Activated naive CD8-positive, alpha-beta T cell treated with anti-CD3 and anti-CD28 coated beads, Interleukin-2, amount 50 U/mL, for 24 hours (primary cell): ENCODE measurements around the gene FASTKD2.
A peak's percentile ranks its signal among the peaks of the same experiment; 100 is the strongest.

Source experiments
- ATAC-seq: fragments of 150-1000 bp; cut with Tn5 transposase; one replicate; pipeline ENCODE4 v1.10.0; 2021
- DNase-seq: peaks from one replicate; pipeline ENCODE4 v3.0.0; 2021
- H3K27ac Mint-ChIP-seq: one replicate; pipeline ENCODE4 v1.8.0; 2021; ENCODE audit warnings: mild to moderate bottlenecking, mixed read lengths
- H3K27me3 Mint-ChIP-seq: one replicate; pipeline ENCODE4 v1.8.0; 2021; ENCODE audit warnings: mixed read lengths
- H3K36me3 Mint-ChIP-seq: one replicate; pipeline ENCODE4 v1.8.0; 2021; ENCODE audit warnings: low read depth, mixed read lengths
- H3K4me1 Mint-ChIP-seq: one replicate; pipeline ENCODE4 v1.8.0; 2021; ENCODE audit warnings: mixed read lengths
- H3K4me3 Mint-ChIP-seq: one replicate; pipeline ENCODE4 v1.8.0; 2021; ENCODE audit warnings: mild to moderate bottlenecking, moderate library complexity, mixed read lengths
- H3K9me3 Mint-ChIP-seq: one replicate; pipeline ENCODE4 v1.8.0; 2021; ENCODE audit warnings: mixed read lengths

Gene FASTKD2

GRCh38 chr2:206766057-206766930 lies 888 bp downstream of the FASTKD2 start:
- H3K27me3 Mint-ChIP-seq = peaks cover 9% of the 10 kb centered on the region
- peak overlapping the region; percentile 95 for H3K4me3 Mint-ChIP-seq
- H3K9me3 Mint-ChIP-seq = no peaks in the 10 kb centered on the region
- H3K27ac Mint-ChIP-seq = peak overlapping the region; percentile 98
- peaks cover 39% of the 10 kb centered on the region for H3K4me1 Mint-ChIP-seq
- no peak for DNase-seq
- no peak for ATAC-seq
- peaks cover 34% of the 10 kb centered on the region for H3K36me3 Mint-ChIP-seq

- Mint-ChIP-seq H3K4me3 (no peak overlapping the region), H3K4me1 (peaks cover 35% of the 10 kb centered on the region), H3K9me3 (peaks cover 12% of the 10 kb centered on the region), H3K36me3 (peaks cover 86% of the 10 kb centered on the region), H3K27ac (no peak overlapping the region), H3K27me3 (no peaks in the 10 kb centered on the region)
- DNase-seq = no peak
- no peak for ATAC-seq
Observed at GRCh38 chr2:206774871-206775270, 9.5 kb downstream of the FASTKD2 start.

GRCh38 chr2:206776432-206776831 lies 11.0 kb downstream of the FASTKD2 start:
- Mint-ChIP-seq H3K9me3 (peaks cover 13% of the 10 kb centered on the region), H3K4me1 (peaks cover 38% of the 10 kb centered on the region), H3K27ac (no peak overlapping the region), H3K36me3 (peaks cover 88% of the 10 kb centered on the region), H3K4me3 (no peak overlapping the region), H3K27me3 (no peaks in the 10 kb centered on the region)
- ATAC-seq (no peak), DNase-seq (no peak)

GRCh38 chr2:206780671-206781070 lies 15.3 kb downstream of the FASTKD2 start:
- Mint-ChIP-seq H3K4me1 (peaks cover 39% of the 10 kb centered on the region), H3K27me3 (no peaks in the 10 kb centered on the region), H3K4me3 (no peak overlapping the region), H3K36me3 (peaks cover 83% of the 10 kb centered on the region), H3K27ac (no peak overlapping the region), H3K9me3 (peaks cover 21% of the 10 kb centered on the region)
- ATAC-seq = no peak
- no peak for DNase-seq

- no peak overlapping the region for H3K27ac Mint-ChIP-seq
- H3K4me1 Mint-ChIP-seq = peaks cover 27% of the 10 kb centered on the region
- peaks cover 73% of the 10 kb centered on the region for H3K36me3 Mint-ChIP-seq
- H3K27me3 Mint-ChIP-seq = no peaks in the 10 kb centered on the region
- ATAC-seq (no peak), DNase-seq (no peak)
- H3K4me3 Mint-ChIP-seq = no peak overlapping the region
- H3K9me3 Mint-ChIP-seq = peaks cover 16% of the 10 kb centered on the region
Observed at GRCh38 chr2:206783718-206784117, 18.3 kb downstream of the FASTKD2 start.

GRCh38 chr2:206784559-206785353 lies 19.4 kb downstream of the FASTKD2 start:
- ATAC-seq = peak; percentile 77
- peaks cover 27% of the 10 kb centered on the region for H3K4me1 Mint-ChIP-seq
- H3K4me3 Mint-ChIP-seq = no peak overlapping the region
- no peak for DNase-seq
- H3K27me3 Mint-ChIP-seq = no peaks in the 10 kb centered on the region
- peak overlapping the region; percentile 38 for H3K27ac Mint-ChIP-seq
- peaks cover 13% of the 10 kb centered on the region for H3K9me3 Mint-ChIP-seq
- peaks cover 67% of the 10 kb centered on the region for H3K36me3 Mint-ChIP-seq

- DNase-seq (no peak), ATAC-seq (no peak)
- Mint-ChIP-seq H3K36me3 (peaks cover 54% of the 10 kb centered on the region), H3K27ac (no peak overlapping the region), H3K9me3 (no peaks in the 10 kb centered on the region), H3K27me3 (no peaks in the 10 kb centered on the region), H3K4me3 (no peak overlapping the region), H3K4me1 (peaks cover 3% of the 10 kb centered on the region)
Observed at GRCh38 chr2:206790311-206790935, 25.0 kb downstream of the FASTKD2 start.

- DNase-seq = no peak
- H3K4me3 Mint-ChIP-seq = no peak overlapping the region
- ATAC-seq = no peak
- H3K4me1 Mint-ChIP-seq = peaks cover 4% of the 10 kb centered on the region
- H3K36me3 Mint-ChIP-seq = peaks cover 39% of the 10 kb centered on the region
- no peaks in the 10 kb centered on the region for H3K9me3 Mint-ChIP-seq
- no peaks in the 10 kb centered on the region for H3K27me3 Mint-ChIP-seq
- no peak overlapping the region for H3K27ac Mint-ChIP-seq
Observed at GRCh38 chr2:206792645-206793044, 27.2 kb downstream of the FASTKD2 start.

- Mint-ChIP-seq H3K4me3 (no peak overlapping the region), H3K27ac (peak overlapping the region; percentile 62), H3K4me1 (peaks cover 35% of the 10 kb centered on the region), H3K36me3 (peaks cover 13% of the 10 kb centered on the region), H3K27me3 (no peaks in the 10 kb centered on the region), H3K9me3 (no peaks in the 10 kb centered on the region)
- no peak for ATAC-seq
- DNase-seq = no peak
Observed at GRCh38 chr2:206797376-206797775, 32.0 kb downstream of the FASTKD2 start.

GRCh38 chr2:206798000-206798399 lies 32.6 kb downstream of the FASTKD2 start:
- H3K4me3 Mint-ChIP-seq = peak overlapping the region; percentile 2

GRCh38 chr2:206799083-206799482 lies 33.7 kb downstream of the FASTKD2 start:
- DNase-seq (no peak), ATAC-seq (peak; percentile 88)
- H3K36me3 Mint-ChIP-seq = peaks cover 7% of the 10 kb centered on the region
- H3K27me3 Mint-ChIP-seq = no peaks in the 10 kb centered on the region
- H3K4me1 Mint-ChIP-seq = peaks cover 39% of the 10 kb centered on the region
- no peaks in the 10 kb centered on the region for H3K9me3 Mint-ChIP-seq
- peak overlapping the region; percentile 10 for H3K27ac Mint-ChIP-seq
- no peak overlapping the region for H3K4me3 Mint-ChIP-seq

More at GRCh38 chr2:206798000-206798399, 32.6 kb downstream of the FASTKD2 start:
- Mint-ChIP-seq H3K36me3 (peaks cover 10% of the 10 kb centered on the region), H3K27me3 (no peaks in the 10 kb centered on the region), H3K9me3 (no peaks in the 10 kb centered on the region), H3K27ac (peak overlapping the region; percentile 62), H3K4me1 (peaks cover 39% of the 10 kb centered on the region)
- DNase-seq = no peak
- peak; percentile 52 for ATAC-seq

- no peaks in the 10 kb centered on the region for H3K27me3 Mint-ChIP-seq
- peaks cover 39% of the 10 kb centered on the region for H3K4me1 Mint-ChIP-seq
- H3K9me3 Mint-ChIP-seq = no peaks in the 10 kb centered on the region
- ATAC-seq (no peak), DNase-seq (peak; percentile 29)
- no peak overlapping the region for H3K27ac Mint-ChIP-seq
- H3K36me3 Mint-ChIP-seq = peaks cover 3% of the 10 kb centered on the region
- H3K4me3 Mint-ChIP-seq = no peak overlapping the region
Observed at GRCh38 chr2:206800506-206801417, 35.4 kb downstream of the FASTKD2 start.

- Mint-ChIP-seq H3K9me3 (no peaks in the 10 kb centered on the region), H3K4me1 (peaks cover 39% of the 10 kb centered on the region), H3K27ac (no peak overlapping the region), H3K27me3 (no peaks in the 10 kb centered on the region), H3K4me3 (no peak overlapping the region), H3K36me3 (peaks cover 3% of the 10 kb centered on the region)
- ATAC-seq = no peak
- no peak for DNase-seq
Observed at GRCh38 chr2:206801418-206802189, 36.2 kb downstream of the FASTKD2 start.
